Stromal cell of bone marrow (primary cell): Measurements from ENCODE around the gene ARMCX5.
A peak's percentile ranks its signal among the peaks of the same experiment; 100 is the strongest.

ENCODE experiments used
- DNase-seq: peaks from one replicate; pipeline ENCODE4 v3.0.0-alpha.2; 2012; ENCODE audit warnings: low read depth

ARMCX5 gene

GRCh38 chrX:102599084-102599950 is at the start of gene ARMCX5:
Gene ARMCX5, plus strand, starts transcription at chrX:102599515. Its CDS starts 2,627 bp downstream, at chrX:102602142.
- peak; percentile 73 for DNase-seq

- DNase-seq: no peak
These were observed 40.7 kb upstream of the ARMCX5 start for GRCh38 chrX:102558607-102559006.

- no peak for DNase-seq
These were observed 38.8 kb upstream of the ARMCX5 start for GRCh38 chrX:102560423-102561068.

GRCh38 chrX:102580891-102581290 is 18.4 kb upstream of the ARMCX5 start:
- DNase-seq: no peak

GRCh38 chrX:102593367-102593766 is 5.9 kb upstream of the ARMCX5 start:
- no peak for DNase-seq

- DNase-seq: no peak
These were observed 750 bp downstream of the ARMCX5 start for GRCh38 chrX:102599951-102600579.

- no peak for DNase-seq
These were observed 5.0 kb downstream of the ARMCX5 start for GRCh38 chrX:102604327-102604726.

- DNase-seq: no peak
These were observed 6.8 kb downstream of the ARMCX5 start for GRCh38 chrX:102606115-102606514.

- DNase-seq: no peak
These were observed 11.6 kb downstream of the ARMCX5 start for GRCh38 chrX:102610905-102611304.

GRCh38 chrX:102624105-102624504 is 24.8 kb downstream of the ARMCX5 start:
- DNase-seq: no peak

GRCh38 chrX:102627640-102628039 is 28.3 kb downstream of the ARMCX5 start:
- DNase-seq: no peak

- no peak for DNase-seq
These were observed 38.2 kb downstream of the ARMCX5 start for GRCh38 chrX:102637561-102637960.

- DNase-seq: no peak
These were observed 51.6 kb downstream of the ARMCX5 start for GRCh38 chrX:102650903-102651241.

GRCh38 chrX:102651242-102652011 is 52.1 kb downstream of the ARMCX5 start, which contains the start of gene GPRASP1:
Gene GPRASP1, plus strand, starts transcription at chrX:102651483. Its CDS starts 2,431 bp downstream, at chrX:102653914.
- no peak for DNase-seq

- no peak for DNase-seq
These were observed 52.8 kb downstream of the ARMCX5 start for GRCh38 chrX:102652031-102652688.
